Hepatocyte (in vitro differentiated cells): Measurements from ENCODE around the gene AQP12A.

Experiments used
- EZH2 ChIP-seq: fragments of 200-600 bp; sonication (generic); IDR thresholded peaks from 2 replicates; pipeline ENCODE4 v1.6.1; 2016; ENCODE audit warnings: antibody characterized with exemption, mild to moderate bottlenecking, borderline replicate concordance
- TF ChIP-seq, protein P1 (sequence below): fragments of 200-600 bp; sonication (generic); IDR thresholded peaks from 2 replicates; pipeline ENCODE4 v1.5.1; 2016; ENCODE audit warnings: antibody characterized with exemption, mild to moderate bottlenecking; ENCODE audit not compliant: poor library complexity

DNA sequence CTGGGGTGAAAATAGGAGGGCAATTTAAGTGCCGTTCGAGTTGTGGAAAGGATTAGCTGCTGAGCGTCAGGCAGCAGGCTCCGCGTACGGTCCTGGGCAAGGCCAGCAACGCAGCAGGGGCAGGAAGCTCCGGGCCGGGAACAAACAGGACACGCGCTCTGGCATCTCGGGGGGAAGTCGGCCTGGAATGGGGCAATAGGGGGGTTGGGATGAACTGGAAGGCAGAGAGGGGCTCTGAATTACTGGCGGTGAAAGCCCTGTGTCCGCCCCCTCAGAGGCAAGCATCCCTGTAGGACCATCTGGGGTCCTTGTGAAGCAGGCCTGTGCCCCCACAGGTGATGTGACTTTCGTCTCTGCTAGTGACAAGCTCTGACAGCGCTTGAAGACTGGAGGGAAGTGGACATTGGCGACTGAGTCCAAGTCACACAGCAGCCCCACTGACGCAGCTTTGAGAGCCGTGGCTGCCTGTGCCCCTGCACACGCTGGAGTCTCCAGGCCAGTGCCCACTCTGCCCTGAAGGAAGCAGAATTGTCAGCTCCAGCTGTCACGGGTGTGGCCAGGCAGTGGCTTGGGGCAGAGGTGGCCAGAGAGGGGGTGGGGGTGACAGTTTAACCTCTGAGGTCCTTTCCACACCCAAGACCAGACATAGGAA lies 44.0 kb upstream of the AQP12A start:
- TF ChIP-seq, protein P1, sequence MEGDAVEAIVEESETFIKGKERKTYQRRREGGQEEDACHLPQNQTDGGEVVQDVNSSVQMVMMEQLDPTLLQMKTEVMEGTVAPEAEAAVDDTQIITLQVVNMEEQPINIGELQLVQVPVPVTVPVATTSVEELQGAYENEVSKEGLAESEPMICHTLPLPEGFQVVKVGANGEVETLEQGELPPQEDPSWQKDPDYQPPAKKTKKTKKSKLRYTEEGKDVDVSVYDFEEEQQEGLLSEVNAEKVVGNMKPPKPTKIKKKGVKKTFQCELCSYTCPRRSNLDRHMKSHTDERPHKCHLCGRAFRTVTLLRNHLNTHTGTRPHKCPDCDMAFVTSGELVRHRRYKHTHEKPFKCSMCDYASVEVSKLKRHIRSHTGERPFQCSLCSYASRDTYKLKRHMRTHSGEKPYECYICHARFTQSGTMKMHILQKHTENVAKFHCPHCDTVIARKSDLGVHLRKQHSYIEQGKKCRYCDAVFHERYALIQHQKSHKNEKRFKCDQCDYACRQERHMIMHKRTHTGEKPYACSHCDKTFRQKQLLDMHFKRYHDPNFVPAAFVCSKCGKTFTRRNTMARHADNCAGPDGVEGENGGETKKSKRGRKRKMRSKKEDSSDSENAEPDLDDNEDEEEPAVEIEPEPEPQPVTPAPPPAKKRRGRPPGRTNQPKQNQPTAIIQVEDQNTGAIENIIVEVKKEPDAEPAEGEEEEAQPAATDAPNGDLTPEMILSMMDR: no peak
- no peak for TF ChIP-seq EZH2
